Neural progenitor cell (in vitro differentiated cells): ENCODE measurements around the gene PKD2L1.
"Not testable (repeated sequence)": the region's sequence is repeated elsewhere in the genome, so short reads cannot be mapped to it uniquely, and the experiment has no call there.

Source experiments
- CTCF ChIP-seq: fragments of 200-600 bp; sonication (generic); IDR thresholded peaks from 2 replicates; pipeline ENCODE4 v1.5.1; 2017; ENCODE audit warnings: antibody characterized with exemption, mild to moderate bottlenecking
- EZH2phosphoT487 ChIP-seq: fragments of 200-600 bp; sonication (generic); IDR thresholded peaks from 2 replicates; pipeline ENCODE4 v1.6.1; 2017; ENCODE audit warnings: antibody characterized with exemption

- TF ChIP-seq CTCF, EZH2phosphoT487: not testable (repeated sequence)
These were observed 44.8 kb upstream of the PKD2L1 start for GRCh38 chr10:100374677-100375353.
